SK-N-MC (cell line): Measurements from ENCODE around the gene TRPC4AP.

Source experiments
- DNase-seq: peaks from one replicate; pipeline ENCODE4 v3.0.0-alpha.2; 2011; ENCODE audit warnings: low read depth, low spot score
- H3K27ac ChIP-seq: fragments of 200-600 bp; sonication (generic); 2 replicates; pipeline ENCODE4 v1.5.1; 2016; ENCODE audit warnings: mixed run types
- H3K36me3 ChIP-seq: fragments of 200-600 bp; sonication (generic); 2 replicates; pipeline ENCODE4 v1.6.1; 2017; ENCODE audit warnings: antibody characterized with exemption, low read length, mixed read lengths; ENCODE audit not compliant: insufficient read depth
- H3K4me3 ChIP-seq: fragments of 200-600 bp; sonication (generic); 2 replicates; pipeline ENCODE4 v1.5.1; 2016
- H3K9ac ChIP-seq: fragments of 200-600 bp; sonication (generic); 2 replicates; pipeline ENCODE4 v1.8.0; 2017; ENCODE audit warnings: mixed run types, mixed read lengths; ENCODE audit not compliant: insufficient read length
- H3K9me3 ChIP-seq: fragments of 200-600 bp; sonication (generic); 2 replicates; pipeline ENCODE4 v1.6.1; 2017; ENCODE audit warnings: low read depth, mild to moderate bottlenecking, antibody characterized with exemption, low read length, moderate library complexity, mixed read lengths
- EZH2 ChIP-seq: fragments of 200-600 bp; sonication (generic); IDR thresholded peaks from one replicate; pipeline ENCODE4 v1.6.1; 2017; ENCODE audit warnings: antibody characterized with exemption
- FOXP2 ChIP-seq: optimal IDR thresholded peaks from 2 replicates; pipeline ENCODE3; 2011; ENCODE audit warnings: mild to moderate bottlenecking, moderate library complexity; ENCODE audit not compliant: insufficient read depth; ENCODE audit errors: extremely low read length, control extremely low read depth
- POLR2AphosphoS5 ChIP-seq: IDR thresholded peaks from 2 replicates; pipeline ENCODE4 v1.6.1; 2012; ENCODE audit warnings: mild to moderate bottlenecking, low read depth, low read length, borderline replicate concordance

Gene TRPC4AP

DNA sequence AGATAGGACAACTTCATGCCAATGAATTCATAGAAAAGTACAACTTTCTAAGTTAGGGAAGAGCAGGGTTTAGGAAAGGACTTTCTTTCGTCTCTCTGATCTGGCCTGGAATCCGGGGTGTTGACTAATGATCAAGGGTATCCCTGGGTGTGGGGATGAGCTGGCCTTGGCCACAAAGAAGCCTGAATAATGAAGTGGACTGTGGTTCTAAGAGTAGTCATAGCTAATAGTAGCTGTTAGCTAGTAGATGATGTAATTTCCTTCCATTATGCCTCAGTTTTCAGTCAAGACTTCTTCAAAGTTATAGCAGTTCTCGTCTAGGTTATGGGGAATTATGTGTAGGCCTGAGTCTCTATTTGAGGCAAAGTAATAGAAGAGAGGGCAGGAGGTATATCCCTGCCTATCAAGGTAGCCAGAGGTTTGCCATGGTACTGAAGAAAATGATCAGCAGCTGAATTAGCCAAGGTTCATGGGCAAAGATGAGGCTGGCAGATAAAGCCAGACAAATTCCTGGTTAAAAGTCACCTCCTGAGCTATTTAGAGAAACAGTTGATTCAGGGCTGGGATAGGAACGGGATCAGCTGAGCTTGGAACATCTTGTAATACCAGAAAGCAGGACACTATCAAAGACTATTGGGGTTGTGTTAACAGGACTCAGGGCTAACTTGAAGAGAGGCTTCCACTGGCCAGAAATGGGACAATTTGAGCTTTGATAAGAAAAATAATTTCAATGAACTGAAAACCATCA is 18.7 kb upstream of the TRPC4AP start:
- Histone ChIP-seq H3K9ac (no peak overlapping the region), H3K27ac (no peak overlapping the region), H3K36me3 (peaks cover 4% of the 10 kb centered on the region; the same call in 1 of the 2 replicates), H3K9me3 (no peaks in the 10 kb centered on the region), H3K4me3 (no peak overlapping the region)
- TF ChIP-seq FOXP2 (no peak), EZH2 (no peak), POLR2AphosphoS5 (no peak)
- DNase-seq = no peak

DNA sequence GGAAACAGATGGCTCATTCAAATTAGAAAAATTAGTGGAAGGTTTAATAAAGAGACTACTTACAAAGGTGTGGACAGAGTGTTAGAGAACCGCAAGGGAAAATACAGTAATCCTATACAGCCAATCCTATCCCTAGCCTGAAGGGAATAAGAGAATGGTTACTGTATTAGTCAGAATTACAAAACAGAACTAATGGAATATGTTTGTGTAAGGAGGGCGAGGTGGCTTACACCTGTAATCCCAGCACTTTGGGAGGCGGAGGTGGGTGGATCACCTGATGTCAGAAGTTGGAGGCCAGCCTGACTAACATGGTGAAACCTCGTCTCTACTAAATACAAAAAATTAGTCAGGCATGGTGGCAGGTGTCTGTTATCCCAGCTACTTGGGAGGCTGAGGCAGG is 16.3 kb upstream of the TRPC4AP start:
- no peak overlapping the region for H3K4me3 ChIP-seq
- no peak overlapping the region for H3K27ac ChIP-seq
- no peaks in the 10 kb centered on the region for H3K36me3 ChIP-seq
- no peak overlapping the region for H3K9ac ChIP-seq
- TF ChIP-seq EZH2 (no peak), POLR2AphosphoS5 (no peak), FOXP2 (no peak)
- DNase-seq = no peak
- H3K9me3 ChIP-seq = no peaks in the 10 kb centered on the region

DNA sequence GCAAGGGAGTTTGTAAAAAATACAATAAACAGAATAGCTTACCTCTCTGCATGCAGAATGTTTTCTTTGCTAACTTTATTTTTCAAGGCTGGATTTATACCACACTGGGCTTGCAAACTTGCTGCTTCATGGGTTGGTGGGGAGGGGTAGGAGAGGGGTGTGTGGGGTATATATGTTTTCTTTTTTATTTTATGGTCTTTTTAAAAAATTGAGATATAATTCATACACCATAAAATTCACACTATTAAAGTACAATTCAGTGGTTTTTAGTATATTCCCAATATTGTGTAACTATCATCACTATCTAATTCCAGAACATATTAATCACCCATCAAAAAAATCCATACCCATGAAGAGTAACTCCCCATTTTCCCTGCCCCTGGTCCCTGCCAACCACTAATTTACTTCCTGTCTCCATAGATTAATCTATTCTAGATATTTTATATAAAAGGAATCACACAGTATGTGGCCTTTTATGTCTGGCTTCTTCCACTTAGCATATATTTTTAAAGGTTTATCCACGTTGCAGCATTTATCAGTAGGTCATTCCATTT is 14.3 kb upstream of the TRPC4AP start:
- Histone ChIP-seq H3K27ac (no peak overlapping the region), H3K9ac (no peak overlapping the region), H3K4me3 (no peak overlapping the region), H3K36me3 (no peaks in the 10 kb centered on the region), H3K9me3 (no peaks in the 10 kb centered on the region)
- DNase-seq = no peak
- no peak for TF ChIP-seq FOXP2
- TF ChIP-seq EZH2 = no peak
- TF ChIP-seq POLR2AphosphoS5 = no peak

DNA sequence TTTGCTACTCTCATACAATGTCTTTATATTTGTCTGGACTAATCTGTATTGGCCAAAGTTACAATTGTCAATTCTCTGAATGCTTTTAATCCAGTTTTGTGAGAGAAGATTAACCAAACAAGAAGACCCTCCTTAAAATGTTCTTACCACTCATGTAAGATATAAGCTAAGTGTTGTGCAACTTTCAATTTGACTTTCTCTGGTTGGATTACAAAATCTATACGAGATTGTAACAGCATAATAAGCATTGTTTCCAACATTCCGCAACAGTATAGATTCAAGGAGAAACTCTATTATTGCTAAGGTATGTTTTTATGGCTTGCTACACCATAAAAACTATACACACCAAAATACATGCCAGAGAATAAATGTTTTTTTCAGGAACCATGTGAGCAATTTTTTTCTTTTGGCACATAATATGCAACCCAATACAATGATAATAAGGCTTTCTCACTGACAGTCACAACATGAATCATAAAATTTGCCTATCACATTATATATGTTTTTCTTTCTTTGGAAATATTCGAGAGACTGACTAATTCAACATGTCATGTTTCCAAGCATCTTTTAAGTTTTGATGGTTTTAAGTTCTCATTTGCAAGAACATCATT is 12.2 kb upstream of the TRPC4AP start:
- Histone ChIP-seq H3K4me3 (no peak overlapping the region), H3K9me3 (no peaks in the 10 kb centered on the region), H3K36me3 (no peaks in the 10 kb centered on the region), H3K9ac (no peak overlapping the region), H3K27ac (no peak overlapping the region)
- TF ChIP-seq FOXP2 = no peak
- TF ChIP-seq POLR2AphosphoS5 = no peak
- no peak for DNase-seq

DNA sequence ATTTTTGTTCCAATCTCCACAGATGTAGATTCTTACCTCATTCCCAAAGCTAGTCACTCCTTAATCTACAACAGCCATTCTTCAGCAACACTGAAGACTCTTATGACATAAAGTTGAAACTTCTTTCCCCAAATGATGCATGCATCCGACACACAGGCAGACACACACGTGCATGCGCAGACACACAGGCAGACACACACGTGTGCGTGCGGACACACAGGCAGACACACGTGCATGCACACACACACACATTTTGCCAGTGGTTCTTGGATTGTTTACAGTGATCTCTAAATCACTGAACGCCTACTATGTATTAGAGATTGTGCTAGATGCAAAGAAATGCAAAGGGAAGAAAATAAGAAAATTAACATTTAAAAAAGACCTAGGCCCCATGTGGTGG is 9.0 kb upstream of the TRPC4AP start:
- DNase-seq = no peak
- no peak overlapping the region for H3K27ac ChIP-seq

DNA sequence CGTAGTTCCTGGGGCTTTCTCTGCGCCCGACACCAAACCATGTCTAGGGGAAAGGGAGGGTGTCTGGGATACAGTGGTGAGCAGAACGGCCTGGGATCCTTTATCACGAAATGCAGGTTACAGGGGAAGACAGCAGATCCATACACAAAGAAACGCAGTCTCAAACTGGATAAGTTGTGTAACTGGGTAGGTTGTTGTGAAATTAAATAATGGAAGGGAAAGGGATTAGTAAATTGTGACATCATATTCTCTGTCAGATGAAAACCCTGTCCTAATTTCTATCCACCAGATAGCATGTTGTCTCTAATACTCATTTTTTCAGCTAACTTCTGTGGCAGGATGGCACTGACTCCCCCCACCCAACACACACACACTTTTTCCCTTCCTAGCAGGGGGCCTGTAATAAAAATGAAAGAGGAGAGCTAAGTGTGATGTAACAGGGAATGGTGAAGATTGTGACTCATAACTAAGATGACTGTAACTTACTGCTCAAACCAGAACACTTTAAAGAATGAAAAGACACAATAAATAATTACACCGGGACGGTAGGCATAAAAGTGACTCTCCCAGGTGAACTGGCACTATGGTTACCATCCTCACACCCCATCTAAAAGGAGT is 769 bp upstream of the TRPC4AP start:
- Histone ChIP-seq H3K36me3 (no peaks in the 10 kb centered on the region), H3K4me3 (peak overlapping the region; percentile 94), H3K27ac (peak overlapping the region; percentile 89), H3K9me3 (no peaks in the 10 kb centered on the region; the same call in 1 of the 2 replicates), H3K9ac (peak overlapping the region; percentile 79)
- no peak for DNase-seq
- TF ChIP-seq FOXP2 (no peak), EZH2 (no peak), POLR2AphosphoS5 (no peak)

More for the DNA sequence above, 9.0 kb upstream of the TRPC4AP start:
- Histone ChIP-seq H3K9ac (no peak overlapping the region), H3K4me3 (no peak overlapping the region), H3K36me3 (no peaks in the 10 kb centered on the region), H3K9me3 (no peaks in the 10 kb centered on the region; the same call in 1 of the 2 replicates)
- TF ChIP-seq POLR2AphosphoS5 (no peak), EZH2 (no peak), FOXP2 (no peak)

DNA sequence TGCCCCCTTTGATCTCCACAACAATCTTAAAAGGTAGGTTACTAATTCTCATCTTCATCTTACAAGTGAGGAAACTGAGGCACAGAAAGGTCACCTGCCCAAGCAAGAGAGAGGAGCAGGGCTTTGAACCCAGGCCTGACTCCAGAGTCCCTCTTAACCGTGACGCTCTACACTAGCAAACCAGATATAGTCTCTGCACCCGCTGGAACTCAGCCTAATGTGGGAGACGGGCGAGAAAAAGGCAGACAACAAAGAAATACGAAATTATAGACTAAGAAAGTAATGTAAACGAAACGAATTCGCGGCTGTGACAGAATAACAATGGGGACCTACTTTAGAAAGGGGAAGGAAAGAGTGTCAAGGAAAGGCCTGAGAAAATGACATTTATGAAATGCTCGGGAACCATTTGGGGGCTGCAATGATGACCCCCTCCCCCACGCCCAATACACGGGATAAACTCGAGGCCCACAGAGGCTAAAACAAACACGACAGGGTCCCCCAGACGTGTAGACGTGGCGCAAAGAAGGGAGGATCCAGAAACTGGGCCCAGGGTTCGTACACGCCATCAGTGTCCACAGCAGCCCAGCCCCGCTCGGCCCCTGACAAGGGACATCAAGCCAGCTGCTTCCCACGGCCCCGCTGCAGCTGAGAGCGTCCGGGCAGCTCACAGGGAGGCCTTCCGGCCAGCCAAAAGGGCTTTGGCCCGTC is 637 bp downstream of the TRPC4AP start:
- DNase-seq = no peak
- H3K4me3 ChIP-seq = peak overlapping the region; percentile 94

More for the DNA sequence above, 637 bp downstream of the TRPC4AP start:
- no peaks in the 10 kb centered on the region for H3K36me3 ChIP-seq
- H3K9me3 ChIP-seq = no peaks in the 10 kb centered on the region; the same call in 1 of the 2 replicates
- H3K27ac ChIP-seq = no peak overlapping the region
- H3K9ac ChIP-seq = peak overlapping the region; percentile 91
- TF ChIP-seq POLR2AphosphoS5 (no peak), FOXP2 (no peak), EZH2 (no peak)
